Measurements from ENCODE around the gene GBP3. TPM values are rescaled to one million over a fixed set of nuclear protein-coding genes. Genes with fewer than 3 reads are reported as not detected.
"Not testable (repeated sequence)": the region's sequence is repeated elsewhere in the genome, so short reads cannot be mapped to it uniquely, and the experiment has no call there.

The GBP3 gene
- total and polyA plus RNA-seq, 2 of the 8 experiments (the other 6 are each of a cell fraction or from before 2014, with no cell fraction given): not detected

- H3K4me1 ChIP-seq (replicated peaks in 1 of 4; ENCODE audit: control insufficient read depth in 3 of 4, insufficient read depth in 4 of 4, low read length in 3 of 4); H4K20me1 ChIP-seq (replicated peaks in 1 of 2; ENCODE audit: control insufficient read depth in 1 of 2, insufficient read depth in 2 of 2, low read length in 2 of 2); H3K9ac ChIP-seq (replicated peaks in 1 of 4; ENCODE audit: extremely low read depth in 1 of 4, low read depth in 3 of 4, low read length in 3 of 4); DNase-seq (ENCODE audit: low read depth in 1 of 2, low spot score in 2 of 2); H2AFZ ChIP-seq (ENCODE audit: low read length); H2BK20ac ChIP-seq (ENCODE audit: low read length); H3K36me3 ChIP-seq (ENCODE audit: control insufficient read depth in 2 of 4, insufficient read depth in 4 of 4, low read length in 3 of 4); H3K27me3 ChIP-seq (replicated peaks in 1 of 4; ENCODE audit: control insufficient read depth in 3 of 4, extremely low read depth in 1 of 4, insufficient read depth in 3 of 4, low read length in 3 of 4); H3K23ac ChIP-seq (ENCODE audit: insufficient read length); H3K4me2 ChIP-seq (ENCODE audit: insufficient read depth in 1 of 2, low read depth in 2 of 2, low read length in 2 of 2); H3K14ac ChIP-seq (ENCODE audit: insufficient read length); H2BK5ac ChIP-seq (ENCODE audit: low read depth, low read length); H2BK15ac ChIP-seq (ENCODE audit: low read length); H3K79me1 ChIP-seq (ENCODE audit: low read depth, low read length); H3K4me3 ChIP-seq (ENCODE audit: extremely low read depth in 1 of 4, insufficient read depth in 2 of 4, low read depth in 3 of 4, low read length in 4 of 4); H2BK12ac ChIP-seq (ENCODE audit: low read depth, low read length); H4K8ac ChIP-seq (ENCODE audit: extremely low read depth, insufficient read depth, low read length); H3K4ac ChIP-seq (replicated peaks; ENCODE audit: insufficient read length, low read depth, low read length); H3K9me3 ChIP-seq (ENCODE audit: insufficient read depth in 2 of 2, low read depth in 1 of 2, low read length in 1 of 2); H2AK5ac ChIP-seq (ENCODE audit: low read depth, low read length); POLR2A ChIA-PET (ENCODE audit: partially characterized antibody); H3K27ac ChIP-seq (ENCODE audit: low read depth, low read length); H3K23me2 ChIP-seq (ENCODE audit: low read depth, low read length); H4K91ac ChIP-seq (replicated peaks; ENCODE audit: insufficient read length, low read length); H3K79me2 ChIP-seq (ENCODE audit: control insufficient read depth in 1 of 2, insufficient read depth in 2 of 2, low read length in 2 of 2); FAIRE-seq; H3K18ac ChIP-seq (ENCODE audit: extremely low read depth, low read length); H2BK120ac ChIP-seq (replicated peaks; ENCODE audit: low read depth, low read length); H3K56ac ChIP-seq (replicated peaks; ENCODE audit: insufficient read length, low read depth, low read length); H4K5ac ChIP-seq (ENCODE audit: insufficient read length, low read depth, low read length): not testable (repeated sequence)
- CTCF ChIA-PET (ENCODE audit: partially characterized antibody): interaction anchor here (0.8 to 1.9 kb wide), 2 partner anchors 9 to 487 kb away, joined by 3 to 6 read pairs; no protein-coding TSS in a partner anchor
- WGBS, 2 experiments (ENCODE audit: extremely low coverage in 1 of 2, insufficient coverage in 1 of 2, insufficient read length in 1 of 2, insufficient replicate concordance in 2 of 2, low coverage in 1 of 2, low lambda C conversion rate in 2 of 2, missing lambda C conversion rate in 1 of 2): 99% methylated on average over 5 of the region's 5 CpGs; no CpG with 5 or more reads in 1 of the 2 experiments
These were observed 11.3 kb upstream of the GBP3 start for GRCh38 chr1:89034004-89034403.

- H3K18ac ChIP-seq (ENCODE audit: extremely low read depth, low read length); H4K20me1 ChIP-seq (replicated peaks in 1 of 2; ENCODE audit: control insufficient read depth in 1 of 2, insufficient read depth in 2 of 2, low read length in 2 of 2); H2AFZ ChIP-seq (ENCODE audit: low read length); FAIRE-seq; DNase-seq (ENCODE audit: low read depth in 1 of 2, low spot score in 2 of 2); H3K27me3 ChIP-seq (replicated peaks in 1 of 4; ENCODE audit: control insufficient read depth in 3 of 4, extremely low read depth in 1 of 4, insufficient read depth in 3 of 4, low read length in 3 of 4); H2BK15ac ChIP-seq (ENCODE audit: low read length); H3K14ac ChIP-seq (ENCODE audit: insufficient read length); H3K23ac ChIP-seq (ENCODE audit: insufficient read length); H3K4me3 ChIP-seq (ENCODE audit: extremely low read depth in 1 of 4, insufficient read depth in 2 of 4, low read depth in 3 of 4, low read length in 4 of 4); POLR2A ChIA-PET (ENCODE audit: partially characterized antibody); H2AK5ac ChIP-seq (ENCODE audit: low read depth, low read length); H3K36me3 ChIP-seq (ENCODE audit: control insufficient read depth in 2 of 4, insufficient read depth in 4 of 4, low read length in 3 of 4); H3K4me1 ChIP-seq (replicated peaks in 1 of 4; ENCODE audit: control insufficient read depth in 3 of 4, insufficient read depth in 4 of 4, low read length in 3 of 4); H2BK12ac ChIP-seq (ENCODE audit: low read depth, low read length); H4K5ac ChIP-seq (ENCODE audit: insufficient read length, low read depth, low read length); H3K9ac ChIP-seq (replicated peaks in 1 of 4; ENCODE audit: extremely low read depth in 1 of 4, low read depth in 3 of 4, low read length in 3 of 4); H3K4me2 ChIP-seq (ENCODE audit: insufficient read depth in 1 of 2, low read depth in 2 of 2, low read length in 2 of 2); CTCF ChIA-PET (ENCODE audit: partially characterized antibody); H2BK120ac ChIP-seq (replicated peaks; ENCODE audit: low read depth, low read length); H3K9me3 ChIP-seq (ENCODE audit: insufficient read depth in 2 of 2, low read depth in 1 of 2, low read length in 1 of 2); H3K23me2 ChIP-seq (ENCODE audit: low read depth, low read length); H4K91ac ChIP-seq (replicated peaks; ENCODE audit: insufficient read length, low read length); H3K27ac ChIP-seq (ENCODE audit: low read depth, low read length); H4K8ac ChIP-seq (ENCODE audit: extremely low read depth, insufficient read depth, low read length); H2BK5ac ChIP-seq (ENCODE audit: low read depth, low read length); H2BK20ac ChIP-seq (ENCODE audit: low read length); H3K4ac ChIP-seq (replicated peaks; ENCODE audit: insufficient read length, low read depth, low read length); H3K79me2 ChIP-seq (ENCODE audit: control insufficient read depth in 1 of 2, insufficient read depth in 2 of 2, low read length in 2 of 2); H3K56ac ChIP-seq (replicated peaks; ENCODE audit: insufficient read length, low read depth, low read length); H3K79me1 ChIP-seq (ENCODE audit: low read depth, low read length): not testable (repeated sequence)
- WGBS, 2 experiments (ENCODE audit: extremely low coverage in 1 of 2, insufficient coverage in 1 of 2, insufficient read length in 1 of 2, insufficient replicate concordance in 2 of 2, low coverage in 1 of 2, low lambda C conversion rate in 2 of 2, missing lambda C conversion rate in 1 of 2): 88% methylated on average over 2 of the region's 2 CpGs; no CpG with 5 or more reads in 1 of the 2 experiments
These were observed 6.4 kb upstream of the GBP3 start for GRCh38 chr1:89029051-89029450.
